Adrenal gland (tissue), 5 donors: ENCODE measurements around the gene BCL11B.

ENCODE experiments used
- POLR2A ChIP-seq, 2 donors: fragments of 450-650 bp; IDR thresholded peaks; one replicate each; pipeline ENCODE4 v1.6.1; 2017; ENCODE audit warnings: antibody characterized with exemption in 2 of 2, mild to moderate bottlenecking in 2 of 2, moderate library complexity in 1 of 2
- TF ChIP-seq, protein P1 (sequence below), 6 experiments: fragments of 450-650 bp in 4 of 6; fragments of 200-600 bp in 2 of 6; sonication (generic) in 1 of 6; IDR thresholded peaks; 1 replicate in 5 of 6; 2 replicates in 1 of 6; pipeline versions ENCODE4 v1.5.1 to v1.8.0; 2016 to 2021; ENCODE audit warnings: antibody characterized with exemption in 6 of 6, mild to moderate bottlenecking in 2 of 6, moderate library complexity in 1 of 6
- donor health status: DM: no; HTN: no; CAD: no.

DNA sequence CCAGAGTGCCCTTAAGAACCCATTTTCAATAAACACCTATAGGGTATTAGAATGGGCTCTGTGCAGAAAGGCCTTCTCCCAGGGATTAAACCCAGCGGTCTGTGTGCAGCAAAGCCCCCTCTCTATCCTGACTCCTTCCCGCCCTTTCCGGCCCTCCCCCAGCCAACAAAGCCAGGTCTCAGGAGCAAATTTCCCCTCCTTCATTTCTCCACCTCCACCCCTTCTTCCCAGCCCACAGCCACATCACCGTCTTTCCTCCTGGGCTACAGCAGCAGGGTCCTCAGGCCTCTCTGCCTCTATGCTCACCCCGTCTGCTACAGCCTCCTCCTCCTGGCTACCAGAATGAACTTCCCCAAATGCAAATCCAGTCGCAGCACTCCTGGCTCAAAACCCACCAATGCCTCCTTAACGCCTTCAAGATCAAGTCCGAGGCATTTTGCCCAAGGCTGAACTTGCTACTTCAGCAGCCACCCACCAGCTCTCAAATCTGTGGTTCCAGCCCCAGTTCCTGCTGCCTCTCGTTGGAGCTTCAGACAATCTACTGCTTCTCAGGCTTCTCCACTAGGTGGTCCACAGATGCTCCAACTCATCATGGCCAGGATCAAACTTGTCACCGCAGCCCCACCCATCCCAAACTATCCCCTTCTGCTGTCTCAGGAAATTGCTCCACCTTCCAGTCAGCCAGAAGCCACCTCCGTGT lies 134.8 kb downstream of the BCL11B start:
- TF ChIP-seq, protein P1, sequence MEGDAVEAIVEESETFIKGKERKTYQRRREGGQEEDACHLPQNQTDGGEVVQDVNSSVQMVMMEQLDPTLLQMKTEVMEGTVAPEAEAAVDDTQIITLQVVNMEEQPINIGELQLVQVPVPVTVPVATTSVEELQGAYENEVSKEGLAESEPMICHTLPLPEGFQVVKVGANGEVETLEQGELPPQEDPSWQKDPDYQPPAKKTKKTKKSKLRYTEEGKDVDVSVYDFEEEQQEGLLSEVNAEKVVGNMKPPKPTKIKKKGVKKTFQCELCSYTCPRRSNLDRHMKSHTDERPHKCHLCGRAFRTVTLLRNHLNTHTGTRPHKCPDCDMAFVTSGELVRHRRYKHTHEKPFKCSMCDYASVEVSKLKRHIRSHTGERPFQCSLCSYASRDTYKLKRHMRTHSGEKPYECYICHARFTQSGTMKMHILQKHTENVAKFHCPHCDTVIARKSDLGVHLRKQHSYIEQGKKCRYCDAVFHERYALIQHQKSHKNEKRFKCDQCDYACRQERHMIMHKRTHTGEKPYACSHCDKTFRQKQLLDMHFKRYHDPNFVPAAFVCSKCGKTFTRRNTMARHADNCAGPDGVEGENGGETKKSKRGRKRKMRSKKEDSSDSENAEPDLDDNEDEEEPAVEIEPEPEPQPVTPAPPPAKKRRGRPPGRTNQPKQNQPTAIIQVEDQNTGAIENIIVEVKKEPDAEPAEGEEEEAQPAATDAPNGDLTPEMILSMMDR (IDR thresholded peaks at IDR 0.05): no peak
- TF ChIP-seq POLR2A (IDR thresholded peaks at IDR 0.05): no peak
